NCI-H524 treated with DMSO at 0.1 percent for 48 hours (cell line): ENCODE measurements around the gene EEFSEC.
A peak's percentile ranks its signal among the peaks of the same experiment; 100 is the strongest.

Source experiments
- DNase-seq: peaks from one replicate; lab custom pipeline; 2025; lab: John Stamatoyannopoulos, UW

Gene EEFSEC

GRCh38 chr3:128353361-128353965 lies 200.2 kb downstream of the EEFSEC start:
- no peak for DNase-seq

DNA sequence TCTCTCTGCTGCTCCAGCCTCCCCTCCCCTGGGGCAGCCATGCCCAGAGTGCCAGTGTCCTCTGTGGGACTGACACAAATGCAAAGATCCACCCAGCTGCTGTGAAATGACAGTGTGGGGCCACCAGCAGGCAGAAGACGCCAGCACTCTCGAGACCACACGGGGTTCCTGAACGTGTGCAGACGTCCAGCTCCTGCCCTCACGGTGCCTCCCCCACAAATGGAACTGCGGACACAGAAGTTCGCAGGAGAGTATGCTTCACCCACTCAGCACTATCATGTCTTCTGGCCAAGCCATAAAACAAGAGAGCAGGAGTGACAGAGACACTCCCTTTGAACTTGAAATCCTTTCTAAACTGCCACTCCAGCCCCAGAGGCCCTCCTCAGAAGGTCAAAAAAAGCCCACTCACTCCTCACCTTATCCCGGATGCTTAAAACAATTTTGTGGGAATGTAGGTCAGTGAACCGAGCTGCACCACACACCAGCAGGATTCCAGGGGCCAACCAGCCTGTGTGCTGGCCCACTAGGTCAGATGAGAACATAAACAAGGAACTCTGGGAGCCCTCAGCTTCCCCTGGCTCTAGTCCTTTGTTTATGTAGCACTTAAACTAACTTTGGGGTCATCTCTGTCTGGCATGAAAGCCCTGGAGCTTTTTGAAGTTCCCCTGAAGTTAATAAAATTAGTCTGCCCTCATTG lies 200.9 kb downstream of the EEFSEC start:
- DNase-seq: no peak

DNA sequence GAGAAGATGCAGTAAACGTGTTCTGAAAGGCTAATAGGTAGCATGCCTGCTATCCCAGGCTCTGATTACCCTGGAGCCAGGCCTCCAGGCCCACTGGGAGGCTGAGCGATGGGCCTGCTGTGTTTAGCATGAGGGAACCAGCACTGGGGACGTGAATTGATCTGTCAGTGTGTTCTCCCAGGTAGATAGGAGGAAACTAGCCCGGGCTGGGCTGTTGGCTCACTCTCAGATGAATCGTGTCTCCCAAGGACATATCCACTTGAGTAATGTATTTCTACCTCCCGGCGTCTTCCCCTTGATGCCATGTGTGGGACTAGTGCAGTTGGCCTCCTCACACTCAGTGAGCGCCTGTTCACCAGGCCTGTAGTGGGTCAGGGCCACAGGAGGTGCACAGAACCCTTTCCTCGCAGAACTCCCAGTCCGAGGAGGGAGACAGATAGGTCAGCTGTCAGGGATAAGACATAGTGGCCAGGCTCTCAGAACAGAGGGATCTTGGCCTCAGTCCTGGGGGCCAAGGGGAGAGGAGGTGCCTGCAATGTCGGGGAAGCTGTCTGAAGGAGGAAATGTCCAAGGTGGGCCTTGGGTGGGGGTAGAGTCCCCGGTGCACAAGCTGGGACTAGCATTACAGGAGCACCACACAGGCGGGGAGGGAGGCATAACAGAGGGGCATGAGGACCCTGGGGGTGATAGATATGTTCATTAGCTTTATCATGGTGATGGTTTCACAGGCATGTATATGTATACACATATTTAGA lies 201.7 kb downstream of the EEFSEC start:
- no peak for DNase-seq

DNA sequence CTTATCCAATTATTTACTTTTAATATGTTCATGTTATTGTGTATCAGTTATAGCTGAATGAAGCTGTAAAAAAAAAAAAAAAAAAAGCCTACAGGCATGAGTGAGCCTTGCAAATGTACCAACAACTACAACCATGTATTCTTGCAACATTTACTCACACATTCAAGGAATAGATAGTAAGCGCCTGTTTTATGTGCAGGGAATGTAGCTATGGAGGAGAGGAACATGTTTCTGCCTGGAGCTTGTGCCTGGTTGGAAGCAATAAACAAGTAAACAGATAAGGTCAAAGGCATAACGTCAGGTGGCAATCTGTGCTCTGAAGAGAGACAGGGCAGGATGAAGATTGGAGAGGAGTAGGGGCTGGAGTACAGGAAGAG lies 202.2 kb downstream of the EEFSEC start:
- no peak for DNase-seq

GRCh38 chr3:128356822-128357221 lies 203.5 kb downstream of the EEFSEC start:
- peak; percentile 92 for DNase-seq

DNA sequence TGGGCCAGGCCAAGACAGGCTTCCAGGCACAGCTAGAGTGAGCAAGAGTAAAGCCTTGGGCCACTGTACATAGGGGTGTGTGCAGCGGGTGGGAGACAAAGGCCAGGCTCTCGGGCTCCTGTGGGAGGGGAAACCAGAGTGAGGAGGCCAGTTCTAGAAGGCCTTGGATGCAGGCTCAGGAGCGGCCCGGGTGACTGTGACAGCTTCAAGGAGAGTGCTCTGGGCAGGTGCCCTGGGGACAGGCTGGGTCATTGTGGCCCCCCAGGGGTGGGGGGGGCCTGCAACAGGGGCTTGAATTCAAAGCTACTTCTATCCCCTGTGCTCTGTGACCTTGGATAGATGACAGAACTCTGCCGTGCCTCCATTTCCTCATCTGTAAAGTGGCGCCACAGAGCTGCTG lies 204.3 kb downstream of the EEFSEC start:
- no peak for DNase-seq

GRCh38 chr3:128358156-128358895 lies 205.0 kb downstream of the EEFSEC start:
- DNase-seq: no peak

GRCh38 chr3:128359060-128359664 lies 205.9 kb downstream of the EEFSEC start:
- no peak for DNase-seq

DNA sequence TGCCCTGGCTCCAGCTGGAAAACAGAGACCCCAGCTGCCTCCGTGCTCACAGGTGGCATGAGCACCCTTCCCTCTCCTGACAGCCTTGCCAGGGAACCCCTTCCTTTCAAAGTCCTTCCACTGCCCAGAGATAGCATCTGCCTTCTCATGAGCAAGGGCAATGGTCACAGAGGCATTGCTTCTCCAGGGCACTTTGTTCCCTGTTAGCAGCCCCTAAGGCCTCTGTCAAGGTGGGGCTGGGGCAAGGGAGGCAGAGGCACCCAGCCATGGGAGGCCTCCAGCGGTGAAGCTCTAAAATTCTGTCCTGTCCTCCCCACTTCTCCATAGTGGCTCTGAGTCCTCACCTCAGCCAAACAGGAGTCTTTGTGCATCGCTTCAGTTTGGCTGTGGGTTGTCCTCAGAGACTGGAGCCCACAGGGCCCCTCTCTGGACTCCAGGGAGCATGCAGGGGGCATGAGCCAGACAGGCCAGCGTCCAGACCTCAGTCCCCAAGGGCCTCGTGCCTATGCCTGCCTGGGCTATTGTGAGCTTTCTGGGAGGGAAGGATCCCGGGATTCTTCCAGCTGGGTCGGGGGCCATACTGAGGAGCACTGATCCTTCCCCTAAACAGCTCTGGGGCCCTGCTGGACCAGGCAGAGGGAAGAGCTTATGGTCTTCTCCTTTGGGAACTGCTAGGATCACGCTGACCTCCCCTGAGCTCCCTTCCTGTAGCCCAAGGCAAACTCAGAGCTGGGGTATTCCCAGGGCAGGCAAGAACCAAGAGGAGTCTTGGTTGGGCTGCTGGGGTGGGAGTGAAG lies 206.8 kb downstream of the EEFSEC start:
- no peak for DNase-seq

- no peak for DNase-seq
Measured at GRCh38 chr3:128360705-128361271, 207.5 kb downstream of the EEFSEC start.

DNA sequence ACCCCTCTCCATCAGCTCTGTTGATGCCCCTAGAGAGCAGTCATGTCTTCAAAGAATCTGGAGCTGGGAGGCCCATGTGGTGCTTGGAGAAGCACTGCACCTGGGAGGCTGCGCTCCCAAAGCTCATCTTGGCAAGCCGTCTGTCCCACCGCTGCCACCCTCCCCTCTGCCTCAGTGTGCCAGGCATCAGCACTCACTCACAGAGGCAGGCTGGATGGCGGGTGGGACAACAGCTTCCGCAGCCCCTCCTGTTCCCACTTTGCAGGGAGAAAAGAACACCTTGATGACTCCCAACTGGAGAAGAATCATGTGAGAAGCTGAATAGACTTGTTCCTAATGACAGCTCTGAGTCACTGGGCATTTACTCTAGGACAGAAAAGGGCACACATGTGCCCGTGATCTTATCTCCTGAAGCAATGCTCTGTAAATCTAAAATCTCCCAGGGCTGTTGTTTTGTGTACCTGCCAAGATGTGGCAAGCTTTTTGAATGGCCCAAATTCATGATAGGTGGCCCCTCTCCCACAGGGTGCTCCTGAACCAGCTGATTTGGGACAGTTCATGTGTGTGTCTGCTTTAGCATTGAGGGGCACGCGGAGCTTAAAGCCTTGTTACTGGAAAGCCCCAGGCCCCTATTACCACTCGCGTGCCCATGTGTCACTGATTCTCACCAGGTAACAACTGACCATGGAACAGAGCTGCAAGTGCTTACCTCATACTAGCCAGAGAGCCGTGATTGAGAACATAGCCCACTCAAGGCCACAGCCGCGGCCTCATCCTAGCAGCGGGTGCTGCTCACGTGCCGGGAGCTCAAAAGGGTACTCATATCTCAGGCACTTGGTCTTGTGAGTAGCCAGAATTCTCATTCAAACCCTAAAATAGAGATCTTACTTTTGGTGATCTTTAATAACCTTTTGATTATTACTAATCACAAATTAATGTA lies 209.0 kb downstream of the EEFSEC start:
- DNase-seq: no peak

DNA sequence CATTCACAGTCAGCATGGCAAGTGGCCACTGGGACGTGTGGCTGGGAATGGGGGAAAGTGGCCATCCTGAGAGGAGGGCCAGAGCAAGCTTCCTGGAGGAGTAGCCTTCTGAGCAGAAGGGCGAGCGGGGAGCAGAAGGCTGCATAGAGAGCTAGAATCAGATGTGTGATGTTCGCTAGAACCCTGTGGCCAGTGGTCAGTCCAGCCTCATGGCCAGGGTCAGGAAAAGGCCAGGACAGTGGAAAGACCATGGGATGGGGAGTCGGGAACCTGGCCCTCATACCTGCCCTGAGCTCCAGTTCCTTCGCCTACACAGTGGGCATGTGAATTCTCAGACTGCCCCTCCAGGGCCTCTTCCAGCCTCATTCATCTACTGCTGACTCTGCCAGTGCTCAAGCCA lies 211.0 kb downstream of the EEFSEC start:
- DNase-seq: no peak

DNA sequence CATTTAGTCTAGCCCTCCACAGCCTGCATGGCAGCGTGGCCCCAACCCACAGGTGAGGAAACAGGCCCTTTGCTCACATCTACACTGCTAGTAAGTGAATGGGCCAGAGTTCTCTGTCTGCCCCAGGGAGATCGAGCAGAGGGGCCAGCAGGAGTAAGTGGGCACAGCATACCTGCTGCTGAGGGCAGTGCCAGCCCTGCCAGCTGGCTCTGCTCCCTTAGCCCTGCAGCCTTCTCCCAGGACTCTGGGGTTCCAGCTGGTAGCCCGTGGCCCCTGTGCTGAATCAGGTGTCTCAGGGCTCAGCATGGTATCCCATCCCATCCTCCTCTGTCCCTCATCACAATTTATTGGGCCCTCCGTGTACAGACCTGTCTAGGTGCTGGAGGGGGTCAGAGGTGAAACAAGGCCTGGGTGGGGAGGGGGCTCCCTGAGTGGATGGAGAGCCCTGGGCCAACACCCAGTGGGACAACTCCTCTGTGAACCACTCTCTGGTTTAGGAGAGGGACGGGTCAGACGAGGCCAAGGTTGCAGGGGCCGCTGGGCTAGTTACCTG lies 211.6 kb downstream of the EEFSEC start:
- DNase-seq: no peak

DNA sequence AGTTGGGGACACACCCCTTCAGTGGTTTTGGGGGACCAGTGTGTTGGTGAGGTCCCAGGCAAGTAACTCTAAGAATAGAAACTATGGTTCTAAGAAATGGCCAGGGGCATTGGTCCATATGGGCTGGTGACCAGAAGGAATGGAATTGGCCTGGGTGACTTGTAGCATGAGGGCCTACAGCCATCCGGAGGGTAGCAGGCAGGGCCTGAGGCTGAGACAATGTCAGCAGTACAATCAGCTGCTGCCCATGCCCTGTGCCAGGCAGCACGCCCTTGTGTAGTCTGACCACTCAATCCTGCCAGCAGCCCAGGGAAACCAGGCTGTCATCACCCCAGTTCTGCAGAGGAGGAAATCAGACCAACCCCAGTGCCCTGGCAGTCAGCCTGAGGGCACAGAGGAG lies 212.9 kb downstream of the EEFSEC start:
- no peak for DNase-seq

DNA sequence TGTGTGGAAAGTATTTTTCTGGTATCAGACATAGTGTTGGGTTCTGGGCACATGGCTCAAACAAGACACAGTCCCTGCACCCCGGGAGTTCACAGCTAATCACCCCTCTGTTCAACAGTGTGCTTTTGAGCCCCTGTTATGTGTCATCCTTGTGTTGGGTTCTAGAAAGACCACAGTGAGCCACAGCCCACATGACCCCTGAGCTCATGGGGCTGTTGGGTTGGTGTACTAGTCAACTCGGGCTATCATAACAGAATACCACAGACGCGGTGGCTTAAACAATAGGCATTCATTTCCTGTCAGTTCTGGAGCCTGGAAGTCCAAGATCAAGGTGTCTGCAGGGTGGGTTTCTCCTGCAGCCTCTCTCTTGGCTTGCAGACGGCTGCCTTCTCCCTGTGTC lies 213.4 kb downstream of the EEFSEC start:
- DNase-seq: no peak

- DNase-seq: no peak
Measured at GRCh38 chr3:128367221-128367620, 213.9 kb downstream of the EEFSEC start.

GRCh38 chr3:128367761-128368160 lies 214.5 kb downstream of the EEFSEC start:
- DNase-seq: no peak

DNA sequence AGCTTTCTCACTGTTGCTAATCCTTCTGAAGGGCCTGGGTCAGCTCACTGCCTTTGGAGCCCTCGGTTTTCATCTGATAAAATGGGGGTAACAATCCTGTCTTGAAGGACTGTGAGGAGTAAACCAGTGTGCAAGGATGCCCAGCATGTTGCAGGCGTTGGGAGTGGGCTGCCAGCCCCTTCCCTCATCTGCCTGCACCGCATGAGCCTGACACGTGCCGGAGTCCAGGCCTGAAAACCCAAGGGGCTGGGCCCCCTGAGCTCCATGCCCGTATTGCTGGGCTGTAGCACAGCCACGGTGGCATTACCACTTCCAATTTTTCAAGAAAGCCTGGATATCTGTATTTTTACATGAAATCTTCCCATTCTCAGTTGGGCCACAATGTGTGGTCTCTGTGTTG lies 215.3 kb downstream of the EEFSEC start:
- DNase-seq: no peak

DNA sequence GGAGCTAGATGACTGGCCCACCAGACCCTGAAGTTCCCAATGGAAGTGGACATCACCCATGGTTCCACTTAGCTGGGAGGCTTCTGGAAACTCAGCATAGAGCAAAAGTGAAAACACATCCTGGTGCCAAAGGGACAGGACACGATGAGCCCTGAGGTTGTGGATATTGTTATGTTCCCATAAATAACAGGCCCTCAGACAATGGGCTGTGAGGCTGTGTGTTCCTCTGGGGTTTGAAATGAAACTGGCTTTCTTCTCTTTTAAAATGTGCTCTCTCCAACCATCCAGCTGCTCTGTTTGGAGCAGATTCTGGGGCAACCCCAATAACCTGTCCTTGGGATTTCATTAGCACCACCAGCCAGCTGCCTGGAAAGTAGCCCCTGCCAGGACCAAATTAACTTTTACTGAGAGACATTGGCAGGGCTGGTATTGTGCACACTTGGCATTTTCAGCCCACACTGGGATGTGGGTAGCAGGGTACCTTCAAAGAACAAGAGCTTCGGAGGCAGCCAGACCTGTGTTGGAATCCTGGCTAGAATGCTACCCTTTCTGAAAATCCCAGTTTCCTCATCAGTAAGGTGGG lies 215.9 kb downstream of the EEFSEC start:
- no peak for DNase-seq
